GM19468 (cell line): ENCODE results near the gene CNTN2.

Experiments used
- ATAC-seq: cut with Tn5 transposase; IDR thresholded peaks from one replicate; pipeline ENCODE4 v1.9.1; 2021; ENCODE audit warnings: mild to moderate bottlenecking, moderate library complexity, moderate number of reproducible peaks; ENCODE audit not compliant: unreplicated experiment; ENCODE audit errors: extremely low read depth

The CNTN2 gene

GRCh38 chr1:205020466-205020865, 22.5 kb upstream of the CNTN2 start:
- ATAC-seq: no peak

- ATAC-seq: no peak
These were observed 18.3 kb upstream of the CNTN2 start for GRCh38 chr1:205024679-205025078.

- no peak for ATAC-seq
These were observed 17.8 kb upstream of the CNTN2 start for GRCh38 chr1:205025239-205025638.

GRCh38 chr1:205026181-205026580, 16.8 kb upstream of the CNTN2 start:
- ATAC-seq: no peak

GRCh38 chr1:205028390-205028789, 14.6 kb upstream of the CNTN2 start:
- ATAC-seq: no peak

- no peak for ATAC-seq
These were observed 14.1 kb upstream of the CNTN2 start for GRCh38 chr1:205028924-205029323.

- ATAC-seq: no peak
These were observed 12.8 kb upstream of the CNTN2 start for GRCh38 chr1:205030241-205030640.

GRCh38 chr1:205030896-205031295, 12.1 kb upstream of the CNTN2 start:
- ATAC-seq: no peak

- ATAC-seq: no peak
These were observed 10.5 kb upstream of the CNTN2 start for GRCh38 chr1:205032508-205032907.

- no peak for ATAC-seq
These were observed 5.5 kb upstream of the CNTN2 start for GRCh38 chr1:205037539-205037938.

- no peak for ATAC-seq
These were observed 4.8 kb upstream of the CNTN2 start for GRCh38 chr1:205038132-205038786.

GRCh38 chr1:205041001-205041715, 1.9 kb upstream of the CNTN2 start:
- no peak for ATAC-seq

GRCh38 chr1:205041998-205042910, 758 bp upstream of the CNTN2 start:
- ATAC-seq: no peak

GRCh38 chr1:205043866-205044265, 854 bp downstream of the CNTN2 start:
- no peak for ATAC-seq

- no peak for ATAC-seq
These were observed 1.7 kb downstream of the CNTN2 start for GRCh38 chr1:205044741-205045140.

GRCh38 chr1:205045146-205045545, 2.1 kb downstream of the CNTN2 start:
- ATAC-seq: no peak

- ATAC-seq: no peak
These were observed 3.9 kb downstream of the CNTN2 start for GRCh38 chr1:205046870-205047269.

- ATAC-seq: no peak
These were observed 4.8 kb downstream of the CNTN2 start for GRCh38 chr1:205047764-205048231.

GRCh38 chr1:205048382-205048781, 5.4 kb downstream of the CNTN2 start:
- ATAC-seq: no peak

- ATAC-seq: no peak
These were observed 6.5 kb downstream of the CNTN2 start for GRCh38 chr1:205049479-205049878.

- ATAC-seq: no peak
These were observed 9.7 kb downstream of the CNTN2 start for GRCh38 chr1:205052690-205053089.
